NCI-H460 (cell line): ENCODE results near the gene OR8H1. TPM values are rescaled to one million over a fixed set of nuclear protein-coding genes. Genes with fewer than 3 reads are reported as not detected.

Experiments used
- DNase-seq: peaks from one replicate; pipeline ENCODE4 v3.0.0-alpha.2; 2016; ENCODE audit warnings: low read depth; ENCODE audit errors: extremely low read depth
- polyA plus RNA-seq: library from polyadenylated mRNA; depleted of rRNA; stranded (reverse); fragments of >200 nt; gene quantifications from 2 replicates; pipeline ENCODE4 v1.2.3, GENCODE V29; 2014; cell fraction: nucleus; rRNA removed
- total RNA-seq: library from RNA; depleted of rRNA; stranded (reverse); fragments of >200 nt; shearing (Covaris generic); gene quantifications from 2 replicates; pipeline ENCODE4 v1.2.3, GENCODE V29; 2014; rRNA removed

OR8H1 gene
- not detected in 2 replicates for total RNA-seq
- polyA plus RNA-seq: not detected in 2 replicates

- no peak for DNase-seq
Measured at GRCh38 chr11:56292154-56292553, at the start of gene OR8H1. TSS of gene OR8H1 (minus strand) at chr11:56292254. CDS start at chr11:56291062, 1,192 bp downstream.

GRCh38 chr11:56340289-56340688, 48.2 kb upstream of the OR8H1 start:
- no peak for DNase-seq

GRCh38 chr11:56333156-56333555, 41.1 kb upstream of the OR8H1 start:
- DNase-seq: no peak

- no peak for DNase-seq
Measured at GRCh38 chr11:56331861-56332491, 39.9 kb upstream of the OR8H1 start.

- DNase-seq: no peak
Measured at GRCh38 chr11:56314844-56315243, 22.8 kb upstream of the OR8H1 start, which contains the start of gene OR8K3. TSS of gene OR8K3 (plus strand) at chr11:56315144. CDS start at chr11:56318307, 3,163 bp downstream.

- DNase-seq: no peak
Measured at GRCh38 chr11:56307836-56308235, 15.8 kb upstream of the OR8H1 start.

GRCh38 chr11:56296898-56297297, 4.8 kb upstream of the OR8H1 start:
- no peak for DNase-seq

GRCh38 chr11:56273854-56274253, 18.2 kb downstream of the OR8H1 start, which contains the start of gene OR5T1:
TSS of gene OR5T1 (plus strand) at chr11:56274154. CDS start at chr11:56275639, 1,485 bp downstream.
- no peak for DNase-seq

- no peak for DNase-seq
Measured at GRCh38 chr11:56271092-56271491, 21.0 kb downstream of the OR8H1 start.

GRCh38 chr11:56251954-56252353, 40.1 kb downstream of the OR8H1 start, which contains the start of gene OR5T3:
TSS of gene OR5T3 (plus strand) at chr11:56252254. CDS start at chr11:56252254, 0 bp downstream.
- no peak for DNase-seq

Other genes with a start within 250 kb of the OR8H1 start
- not detected in 2 replicates for gene OR8I2, start 198.9 kb downstream of the OR8H1 start, total RNA-seq
- not detected in 2 replicates for gene OR8H2, start 188.6 kb downstream of the OR8H1 start, total RNA-seq
- gene OR8H3, start 169.9 kb downstream of the OR8H1 start, total RNA-seq: not detected in 2 replicates
- gene OR8J3, start 152.1 kb downstream of the OR8H1 start, total RNA-seq: not detected in 2 replicates
- not detected in 2 replicates for gene OR8K5, start 131.9 kb downstream of the OR8H1 start, total RNA-seq
- not detected in 2 replicates for gene OR5J2, start 115.6 kb downstream of the OR8H1 start, total RNA-seq
- not detected in 2 replicates for gene OR5T2, start 58.0 kb downstream of the OR8H1 start, total RNA-seq
- not detected in 2 replicates for gene OR5T3, start 40.0 kb downstream of the OR8H1 start, total RNA-seq
- gene OR5T1, start 18.1 kb downstream of the OR8H1 start, total RNA-seq: not detected in 2 replicates
- not detected in 2 replicates for gene OR8K3, start 22.9 kb upstream of the OR8H1 start, total RNA-seq
- gene OR8K1, start 53.8 kb upstream of the OR8H1 start, total RNA-seq: not detected in 2 replicates
- gene OR8J1, start 62.0 kb upstream of the OR8H1 start, total RNA-seq: not detected in 2 replicates
- gene OR8U1, start 83.4 kb upstream of the OR8H1 start, total RNA-seq: not detected in 2 replicates
- gene OR5AL1, start 120.4 kb upstream of the OR8H1 start, total RNA-seq: not detected in 2 replicates
- not detected in 2 replicates for gene OR5M3, start 181.1 kb upstream of the OR8H1 start, total RNA-seq
- gene OR5M8, start 199.1 kb upstream of the OR8H1 start, total RNA-seq: not detected in 2 replicates